HG03565 (cell line): ENCODE results near the gene DCC.
A peak's percentile ranks its signal among the peaks of the same experiment; 100 is the strongest.

Experiments
- ATAC-seq: cut with Tn5 transposase; IDR thresholded peaks from one replicate; pipeline ENCODE4 v1.9.1; 2021; ENCODE audit warnings: mild to moderate bottlenecking, moderate library complexity; ENCODE audit not compliant: unreplicated experiment

The DCC gene, protein sequence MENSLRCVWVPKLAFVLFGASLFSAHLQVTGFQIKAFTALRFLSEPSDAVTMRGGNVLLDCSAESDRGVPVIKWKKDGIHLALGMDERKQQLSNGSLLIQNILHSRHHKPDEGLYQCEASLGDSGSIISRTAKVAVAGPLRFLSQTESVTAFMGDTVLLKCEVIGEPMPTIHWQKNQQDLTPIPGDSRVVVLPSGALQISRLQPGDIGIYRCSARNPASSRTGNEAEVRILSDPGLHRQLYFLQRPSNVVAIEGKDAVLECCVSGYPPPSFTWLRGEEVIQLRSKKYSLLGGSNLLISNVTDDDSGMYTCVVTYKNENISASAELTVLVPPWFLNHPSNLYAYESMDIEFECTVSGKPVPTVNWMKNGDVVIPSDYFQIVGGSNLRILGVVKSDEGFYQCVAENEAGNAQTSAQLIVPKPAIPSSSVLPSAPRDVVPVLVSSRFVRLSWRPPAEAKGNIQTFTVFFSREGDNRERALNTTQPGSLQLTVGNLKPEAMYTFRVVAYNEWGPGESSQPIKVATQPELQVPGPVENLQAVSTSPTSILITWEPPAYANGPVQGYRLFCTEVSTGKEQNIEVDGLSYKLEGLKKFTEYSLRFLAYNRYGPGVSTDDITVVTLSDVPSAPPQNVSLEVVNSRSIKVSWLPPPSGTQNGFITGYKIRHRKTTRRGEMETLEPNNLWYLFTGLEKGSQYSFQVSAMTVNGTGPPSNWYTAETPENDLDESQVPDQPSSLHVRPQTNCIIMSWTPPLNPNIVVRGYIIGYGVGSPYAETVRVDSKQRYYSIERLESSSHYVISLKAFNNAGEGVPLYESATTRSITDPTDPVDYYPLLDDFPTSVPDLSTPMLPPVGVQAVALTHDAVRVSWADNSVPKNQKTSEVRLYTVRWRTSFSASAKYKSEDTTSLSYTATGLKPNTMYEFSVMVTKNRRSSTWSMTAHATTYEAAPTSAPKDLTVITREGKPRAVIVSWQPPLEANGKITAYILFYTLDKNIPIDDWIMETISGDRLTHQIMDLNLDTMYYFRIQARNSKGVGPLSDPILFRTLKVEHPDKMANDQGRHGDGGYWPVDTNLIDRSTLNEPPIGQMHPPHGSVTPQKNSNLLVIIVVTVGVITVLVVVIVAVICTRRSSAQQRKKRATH (N-terminal part only)

DNA sequence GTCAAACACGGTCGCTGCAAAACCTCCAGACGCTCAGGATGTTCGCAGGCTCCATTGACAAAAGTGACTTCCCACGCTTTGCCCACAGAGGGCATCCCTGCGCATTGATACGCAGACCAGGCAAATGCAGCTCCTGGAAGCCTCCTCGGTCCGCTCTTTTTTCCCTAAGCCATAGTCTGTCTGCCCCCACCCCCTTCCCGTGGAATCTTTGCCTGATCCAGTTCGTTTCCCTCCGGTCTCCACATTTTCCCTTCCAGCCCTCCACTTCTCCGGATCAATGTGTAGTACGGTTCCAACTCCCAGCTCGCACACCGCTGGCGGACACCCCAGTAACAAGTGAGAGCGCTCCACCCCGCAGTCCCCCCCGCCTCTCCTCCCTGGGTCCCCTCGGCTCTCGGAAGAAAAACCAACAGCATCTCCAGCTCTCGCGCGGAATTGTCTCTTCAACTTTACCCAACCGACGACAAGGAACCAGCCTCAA lies at the start of gene DCC:
DCC (plus strand) TSS at position 307 of the 481 bp plus-strand sequence. CDS start 591 bp downstream, outside the sequence.
- ATAC-seq = no peak

DNA sequence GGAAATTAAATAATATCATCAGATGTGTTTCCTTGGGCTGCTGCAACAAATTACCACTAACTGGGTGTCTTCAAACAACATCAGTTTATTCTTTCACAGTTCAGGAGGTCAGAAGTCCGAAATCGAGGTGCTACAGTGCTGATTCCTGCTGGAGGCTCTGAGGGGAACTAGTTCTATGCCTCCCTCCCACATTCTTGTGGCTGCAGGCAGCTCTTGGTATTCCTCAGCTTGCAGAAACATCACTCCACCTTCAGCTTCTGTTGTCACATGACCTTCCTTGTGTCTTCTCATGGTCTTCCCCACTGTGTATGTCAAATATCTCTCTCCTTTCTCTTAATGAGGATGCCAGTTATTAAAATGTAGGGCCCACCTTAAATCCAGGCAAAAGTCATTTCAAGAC lies 29.3 kb upstream of the DCC start:
- no peak for ATAC-seq

DNA sequence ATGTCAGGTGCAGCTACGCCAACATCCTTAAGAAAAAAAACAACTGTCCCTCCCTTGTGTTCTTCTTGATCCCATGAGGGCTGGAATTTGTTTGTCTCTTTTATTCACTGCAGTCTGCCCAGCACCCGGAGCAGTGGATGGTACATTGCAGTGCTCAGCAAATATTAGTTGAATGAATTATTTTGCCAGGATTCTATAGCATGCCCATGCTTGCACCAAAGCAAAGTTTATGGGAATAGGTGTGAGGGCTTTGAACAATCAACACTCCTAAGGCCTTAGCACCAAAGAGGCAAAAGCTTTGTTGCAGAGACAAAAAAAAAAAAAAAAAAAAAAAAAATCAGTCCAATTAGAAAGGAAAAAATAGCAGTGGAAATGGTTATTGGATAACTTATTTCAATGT lies 28.7 kb upstream of the DCC start:
- no peak for ATAC-seq

DNA sequence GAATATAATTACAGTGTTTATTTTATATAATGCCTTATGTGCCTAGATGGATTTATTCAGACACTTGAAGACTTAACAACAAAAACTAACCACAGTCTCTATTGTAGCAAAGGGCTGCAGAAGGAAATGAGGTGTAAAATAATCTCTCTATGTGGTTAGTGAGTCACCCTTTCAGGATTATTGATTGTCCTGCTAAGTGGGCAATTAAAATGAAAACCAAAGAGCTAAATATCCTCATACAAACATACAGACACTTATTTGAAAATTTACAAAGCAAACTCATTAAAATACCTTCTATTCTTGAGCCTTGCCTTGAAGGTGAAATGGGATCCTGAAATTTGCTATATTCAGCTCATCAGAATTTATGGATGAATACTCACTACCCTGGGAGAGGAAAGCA lies 27.7 kb upstream of the DCC start:
- ATAC-seq = no peak

DNA sequence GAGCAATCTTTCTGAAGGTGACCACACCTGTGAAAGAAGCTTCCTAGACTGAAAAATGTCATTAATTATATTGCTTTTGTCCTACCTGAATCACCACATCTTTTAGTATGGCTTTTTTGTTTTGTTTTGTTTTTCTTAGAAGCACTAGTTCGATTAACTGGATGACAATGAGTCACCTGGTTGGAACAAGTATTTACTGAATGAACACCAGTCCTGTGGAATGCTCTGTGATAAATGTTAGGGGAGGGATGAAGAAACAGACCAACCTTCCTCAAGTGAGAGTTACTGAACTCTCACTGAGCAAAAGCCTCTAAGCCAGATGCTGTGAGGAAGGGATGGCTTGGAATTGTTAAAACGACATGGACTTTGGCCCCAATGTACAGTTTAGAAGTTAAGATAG lies 26.8 kb upstream of the DCC start:
- no peak for ATAC-seq

DNA sequence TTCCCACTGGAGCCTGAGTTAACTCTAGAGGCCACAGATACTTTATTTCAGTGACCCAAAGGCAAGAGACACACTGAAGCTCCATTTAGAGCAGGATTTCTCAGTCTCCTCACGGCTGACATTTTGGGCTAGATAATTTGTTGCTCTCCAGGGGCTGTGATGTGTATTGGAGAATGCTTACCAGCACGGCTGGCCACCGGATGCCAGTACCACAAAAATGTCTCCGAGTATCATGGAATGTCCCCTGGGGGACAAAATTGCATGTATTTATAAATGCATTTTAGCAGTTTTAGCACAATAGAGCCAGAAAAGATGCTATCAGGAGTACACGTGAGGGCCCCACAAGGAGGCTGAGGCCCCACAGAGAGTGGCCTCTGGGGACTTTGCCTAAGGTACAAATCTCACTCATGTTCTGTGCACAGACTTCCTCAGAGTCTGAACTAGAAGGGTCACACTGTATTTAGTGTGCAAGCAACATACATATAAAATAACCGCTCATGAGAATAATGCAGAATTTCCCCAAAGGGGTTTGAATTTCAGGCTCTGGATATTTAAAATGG lies 20.5 kb upstream of the DCC start:
- ATAC-seq = no peak

DNA sequence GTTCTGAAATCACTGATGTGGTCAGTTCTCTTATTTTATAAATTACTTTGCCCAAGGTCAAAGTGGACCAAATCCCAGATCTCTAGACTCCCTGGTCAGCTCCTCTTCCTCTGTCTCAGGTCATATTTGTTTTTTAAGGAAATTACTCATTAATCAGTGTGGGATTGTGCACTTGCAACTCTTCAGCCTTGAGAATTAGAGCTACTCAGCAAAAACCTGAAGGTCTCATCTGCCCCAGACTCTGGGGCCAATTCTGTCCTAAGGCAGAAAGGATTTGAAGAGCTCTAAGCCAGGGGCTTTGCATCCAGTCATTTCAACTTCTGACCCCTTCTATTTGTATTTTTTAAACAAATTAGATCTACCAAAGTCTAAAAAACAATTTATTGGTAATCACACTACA lies 17.7 kb upstream of the DCC start:
- ATAC-seq = no peak

DNA sequence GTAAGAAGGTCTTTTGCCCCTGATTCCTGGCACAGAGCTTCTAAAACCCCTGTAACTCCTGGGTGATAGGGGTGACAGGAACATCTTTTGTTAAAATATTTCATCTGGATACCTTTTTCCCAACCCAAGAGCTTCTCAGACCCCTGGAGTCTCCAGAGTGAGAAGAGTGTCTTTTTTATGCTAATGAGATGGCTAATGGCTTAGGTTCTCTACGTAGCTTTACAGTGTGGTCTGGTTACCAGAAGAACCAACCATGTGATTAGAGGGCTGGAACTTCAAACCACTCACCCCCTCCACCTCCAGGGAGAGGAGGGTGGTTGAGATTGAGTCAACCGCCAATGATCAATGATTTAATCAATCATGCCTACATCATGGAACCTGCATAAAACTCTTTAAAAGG lies 16.2 kb upstream of the DCC start:
- no peak for ATAC-seq

DNA sequence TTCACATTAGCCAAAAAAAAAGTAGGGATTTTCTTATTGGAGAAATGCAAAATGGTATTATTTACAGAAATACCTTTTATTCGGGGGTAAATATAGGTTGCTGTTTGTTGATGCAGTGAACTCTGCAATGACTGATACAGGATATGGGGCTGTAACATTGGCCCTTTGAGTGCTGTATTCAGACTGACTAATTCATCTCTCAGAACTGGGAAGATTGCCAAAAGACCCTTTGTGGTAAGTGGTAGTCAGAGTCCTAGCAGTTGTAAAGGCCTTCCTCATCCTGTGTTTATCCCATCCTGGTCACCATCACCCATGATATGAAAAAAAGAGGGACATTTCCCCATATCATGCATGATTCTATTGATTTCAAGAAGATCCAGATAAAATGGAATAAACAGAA lies 14.0 kb upstream of the DCC start:
- ATAC-seq = no peak

DNA sequence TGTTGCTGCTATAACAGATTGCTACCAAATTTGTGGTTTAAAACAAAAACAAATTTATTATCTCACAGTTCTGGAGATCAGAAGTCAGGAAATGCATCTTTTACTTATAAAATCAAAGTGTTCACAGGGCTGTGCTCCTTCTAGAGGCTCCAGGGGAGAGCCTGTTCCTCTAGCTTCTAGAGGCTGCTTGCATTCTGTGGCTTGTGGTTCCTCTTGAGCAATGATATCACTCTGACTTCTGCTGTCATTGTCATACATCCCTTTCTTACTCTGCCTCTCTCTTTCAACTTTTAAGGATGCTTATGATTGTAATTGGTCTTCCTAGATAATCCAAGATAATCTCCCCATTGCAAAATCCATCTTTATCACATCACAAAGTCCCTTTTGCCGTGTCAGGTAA lies 6.1 kb upstream of the DCC start:
- ATAC-seq = peak; percentile 78

DNA sequence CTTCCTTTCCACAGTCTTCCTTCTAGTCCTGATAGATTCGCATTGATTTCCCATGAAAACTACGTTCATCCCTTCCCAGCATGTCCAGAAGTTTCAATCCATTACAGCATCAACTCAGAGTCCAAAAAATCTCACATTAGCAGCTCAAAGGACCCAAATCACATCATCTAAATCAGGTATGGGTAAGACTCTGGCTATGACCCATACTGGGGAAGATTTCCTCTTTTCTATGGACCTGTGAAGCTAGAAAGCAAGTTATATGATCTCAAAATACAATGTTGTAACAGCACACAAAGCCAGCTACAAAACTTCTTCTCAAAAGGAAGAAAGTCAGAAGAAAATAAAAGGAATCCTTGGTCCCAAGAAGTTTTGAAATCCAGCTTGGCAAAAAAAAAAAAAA lies 5.7 kb upstream of the DCC start:
- ATAC-seq = peak; percentile 55

DNA sequence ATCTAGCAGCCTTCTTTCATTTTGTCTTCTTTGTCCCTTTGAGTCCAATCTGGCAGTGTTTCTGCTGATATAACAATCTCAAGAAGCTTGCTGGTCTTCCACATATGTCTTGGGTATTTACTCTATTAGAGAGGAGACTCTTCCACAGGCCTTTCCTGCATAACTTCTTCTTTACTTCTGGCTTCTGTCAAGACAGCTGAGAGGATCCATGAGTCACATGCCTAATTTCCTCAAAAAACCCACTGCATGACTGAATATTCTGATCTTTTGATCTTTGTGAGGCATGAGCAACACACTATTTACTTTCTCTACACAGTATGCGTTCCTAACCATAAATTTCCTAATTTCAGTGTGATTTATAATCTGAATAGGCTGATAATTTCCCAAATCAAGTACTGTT lies 5.1 kb upstream of the DCC start:
- ATAC-seq = no peak

DNA sequence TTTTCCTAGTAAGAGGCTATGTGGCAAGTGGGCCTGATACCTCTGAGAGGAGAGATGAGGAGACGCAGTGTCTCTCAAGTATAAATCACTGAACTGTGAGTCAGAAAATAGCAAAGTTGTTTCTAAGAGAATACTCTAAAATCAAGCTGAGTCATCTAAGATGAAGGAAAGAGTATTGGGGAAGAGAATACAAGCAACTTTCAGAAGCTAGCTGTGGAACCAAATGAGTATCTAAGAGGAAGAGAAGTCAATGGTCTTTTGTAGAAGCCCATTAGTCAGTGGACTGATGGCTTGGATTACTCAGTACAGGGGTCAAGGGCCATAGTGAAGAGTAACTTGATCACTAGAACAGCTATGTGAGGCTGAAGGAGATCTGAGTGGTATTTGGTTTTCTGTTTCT lies 2.7 kb upstream of the DCC start:
- ATAC-seq = no peak

DNA sequence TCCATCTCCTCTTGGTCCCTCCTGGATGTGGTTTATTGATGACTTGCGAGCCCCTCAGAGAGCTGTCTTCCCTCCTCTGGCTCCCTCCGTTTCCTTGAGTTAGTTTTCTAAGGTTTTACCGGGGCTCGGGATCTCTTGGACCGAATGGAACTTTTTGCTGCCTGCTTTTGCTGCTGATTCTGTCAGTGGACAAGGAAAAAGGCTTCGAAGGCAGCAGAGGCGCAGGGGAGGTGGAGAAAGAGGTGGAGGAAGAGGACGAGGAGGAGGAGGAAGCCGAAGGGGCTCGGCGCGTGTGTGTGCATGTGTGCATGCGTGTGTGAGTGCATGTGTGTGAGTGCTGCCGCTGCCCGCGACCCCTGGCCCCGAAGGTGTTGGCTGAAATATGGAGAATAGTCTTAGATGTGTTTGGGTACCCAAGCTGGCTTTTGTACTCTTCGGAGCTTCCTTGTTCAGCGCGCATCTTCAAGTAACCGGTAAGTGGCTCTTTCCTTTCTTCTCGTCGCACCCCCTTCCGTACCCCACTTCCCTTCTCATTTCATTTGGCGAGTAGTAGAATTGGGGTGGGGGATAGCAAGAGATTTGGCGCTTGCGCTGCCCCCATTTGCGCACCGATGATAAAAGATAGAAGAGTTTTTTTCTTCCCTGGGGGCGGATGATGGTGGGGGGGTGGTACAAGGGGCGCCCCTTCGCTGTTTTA lies 557 bp downstream of the DCC start:
- no peak for ATAC-seq

DNA sequence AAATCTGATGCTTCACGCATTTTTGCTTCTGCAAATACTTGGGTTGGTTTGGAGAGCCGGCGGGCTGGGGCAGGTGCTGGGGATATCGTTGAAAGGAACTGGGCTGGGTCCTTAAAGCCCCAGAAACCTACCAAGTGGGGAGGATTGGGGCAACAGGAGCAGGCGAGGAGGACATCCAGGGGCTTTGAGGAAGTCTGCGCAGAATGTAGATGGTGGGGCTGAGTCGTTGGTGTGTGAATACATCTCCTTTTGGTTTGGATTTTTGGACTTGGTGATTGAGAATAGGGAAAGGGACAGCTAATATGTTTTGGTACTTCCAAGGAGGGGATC lies 1.1 kb downstream of the DCC start:
- ATAC-seq = no peak

DNA sequence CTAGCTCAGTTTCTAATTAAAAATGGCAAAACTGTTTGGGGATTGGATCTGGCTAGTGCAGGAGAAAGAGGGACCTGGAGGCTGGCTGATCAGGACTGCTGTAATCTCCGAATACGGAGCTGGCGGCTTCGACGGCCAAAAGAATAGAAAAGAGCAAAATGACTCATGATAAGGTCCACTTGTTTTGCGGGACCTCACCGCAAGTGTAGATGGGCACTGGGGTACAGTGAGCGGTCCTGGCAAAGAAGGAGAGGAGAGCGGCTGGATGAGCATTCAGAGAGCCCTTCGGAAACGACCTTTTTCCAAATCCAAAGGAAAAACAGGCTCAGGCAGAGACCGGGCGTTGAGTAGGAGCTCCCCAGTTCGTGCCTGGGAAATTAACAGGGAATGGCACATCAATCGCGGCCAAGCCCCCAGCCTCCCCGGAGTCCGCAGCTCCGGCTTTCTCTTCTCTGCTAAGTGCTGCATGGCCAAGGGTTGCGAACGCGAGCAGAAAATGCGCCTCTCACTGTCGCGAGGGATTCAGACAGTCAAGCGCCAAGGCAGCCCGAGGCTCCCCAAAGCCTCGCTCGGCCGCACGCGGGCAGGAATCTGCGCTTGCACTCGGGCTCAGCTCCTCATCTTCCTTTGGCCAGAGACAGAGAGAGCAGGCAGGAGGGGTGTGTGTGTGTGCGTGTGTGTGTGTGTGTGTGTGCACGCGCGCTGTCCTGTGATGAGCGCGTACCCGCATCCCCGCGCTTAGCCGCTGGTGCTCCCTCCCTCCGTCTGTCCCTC lies 1.8 kb downstream of the DCC start:
- no peak for ATAC-seq

DNA sequence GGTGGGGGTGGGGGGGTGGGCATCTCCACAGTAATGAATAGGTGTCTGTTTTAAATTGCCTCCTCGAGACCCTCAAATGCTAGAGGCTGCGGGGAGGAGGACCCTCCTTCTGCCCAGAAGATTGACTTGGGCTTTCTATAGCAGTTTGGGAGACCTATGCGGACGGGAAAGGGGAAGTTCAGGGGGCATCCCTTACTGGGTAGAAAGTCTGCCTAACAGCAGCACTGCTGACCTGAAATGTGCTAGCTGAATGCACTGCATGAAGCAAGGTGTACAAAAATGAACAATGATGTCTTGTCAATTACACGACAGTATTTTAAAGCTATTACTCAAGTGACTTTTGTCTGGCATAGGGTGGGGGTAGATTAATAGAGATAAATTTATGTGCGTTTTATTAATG lies 2.5 kb downstream of the DCC start:
- no peak for ATAC-seq

DNA sequence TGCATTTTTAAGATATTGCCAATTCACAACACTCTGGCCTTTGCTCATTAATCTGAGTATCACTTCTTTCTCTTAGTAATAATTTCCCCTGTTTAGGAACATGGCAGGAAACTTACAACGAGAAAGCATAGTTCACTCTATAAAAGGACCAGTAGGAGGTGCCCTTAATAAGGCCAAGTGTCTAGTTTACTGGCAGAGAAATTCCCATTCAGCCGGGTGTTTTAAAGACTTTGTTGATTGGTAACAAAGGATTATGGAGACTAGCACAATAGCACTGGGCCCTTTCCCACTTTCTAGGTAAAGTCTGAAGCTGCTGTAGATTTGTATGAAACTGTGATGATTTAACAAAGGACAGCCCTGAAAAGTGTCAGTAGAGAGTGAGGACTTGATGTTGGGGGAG lies 3.1 kb downstream of the DCC start:
- ATAC-seq = no peak

DNA sequence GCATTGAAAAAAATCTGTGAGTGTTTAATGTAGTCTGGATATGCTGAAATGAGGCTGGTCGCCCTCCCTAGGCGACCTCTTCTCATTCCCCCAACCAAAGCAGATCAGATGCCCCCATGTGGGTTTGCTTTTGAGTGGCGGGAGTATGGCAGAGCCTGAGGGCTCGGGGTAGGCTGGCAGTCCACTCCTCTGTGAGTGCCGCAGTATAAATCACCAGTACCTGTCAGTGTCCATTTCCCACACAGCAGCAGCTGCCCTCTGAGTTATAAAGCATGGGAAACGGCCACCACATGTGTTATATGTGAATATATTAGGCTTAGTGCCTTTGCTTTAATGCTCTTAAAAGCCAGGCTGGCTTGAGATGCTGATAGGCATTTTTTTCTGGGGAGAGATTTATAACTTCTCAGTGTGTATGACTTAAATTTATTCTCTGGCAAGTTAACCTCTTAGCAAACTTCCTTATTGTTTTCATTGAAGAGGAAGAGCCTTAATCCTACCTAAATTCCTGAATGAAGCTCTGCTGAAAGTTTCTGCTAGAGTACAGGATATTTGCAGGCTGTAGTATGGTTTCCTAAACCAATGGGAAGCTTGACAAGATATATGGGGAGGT lies 3.8 kb downstream of the DCC start:
- no peak for ATAC-seq

DNA sequence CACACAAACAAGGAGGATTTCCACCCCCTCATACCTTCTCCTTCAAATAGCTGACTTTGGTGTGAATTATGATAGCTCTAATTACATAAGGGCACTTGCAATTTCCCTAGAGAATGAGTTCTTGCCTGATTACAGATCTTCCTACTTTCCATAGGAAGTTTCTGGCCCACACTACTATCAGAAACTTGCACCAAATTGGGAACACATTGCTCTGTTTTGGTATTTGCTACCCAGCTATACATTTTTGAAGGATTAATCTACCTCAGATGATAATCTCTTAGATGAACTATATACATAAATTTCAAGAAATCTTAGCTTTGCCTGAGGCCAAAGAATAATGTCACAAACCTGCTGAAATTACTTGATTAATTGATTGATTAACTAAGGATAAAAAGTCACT lies 4.9 kb downstream of the DCC start:
- no peak for ATAC-seq
